Nucleus accumbens (tissue), 56 donors: Measurements from ENCODE around the gene SCNM1.

ENCODE experiments used
- DNase-seq, 56 donors: peaks; one replicate each; lab custom pipeline; 2025; lab: John Stamatoyannopoulos, UW

Gene SCNM1

GRCh38 chr1:151165738-151166504, at the start of gene SCNM1, which contains the start of gene LYSMD1:
Gene SCNM1, plus strand, starts transcription at chr1:151166144. Its CDS starts 9 bp downstream, at chr1:151166153.
Gene LYSMD1, minus strand, starts transcription at chr1:151165902. Its CDS starts 644 bp downstream, at chr1:151165258.
- DNase-seq: peak; percentile 71 to 99 (median 96)

GRCh38 chr1:151124763-151125403, 41.1 kb upstream of the SCNM1 start:
- DNase-seq: no peak

GRCh38 chr1:151128800-151129199, 37.1 kb upstream of the SCNM1 start:
- no peak for DNase-seq

GRCh38 chr1:151130987-151131586, 34.9 kb upstream of the SCNM1 start:
- DNase-seq: peak in 53 of 56 donors; percentile 8 to 94 (median 72)

GRCh38 chr1:151131701-151132334, 34.1 kb upstream of the SCNM1 start:
- peak in 4 of 56 donors; percentile 9 to 47 (median 12) for DNase-seq

- DNase-seq: no peak
Observed at GRCh38 chr1:151132335-151133017, 33.5 kb upstream of the SCNM1 start.

- no peak for DNase-seq
Observed at GRCh38 chr1:151133018-151133806, 32.7 kb upstream of the SCNM1 start.

- DNase-seq: no peak
Observed at GRCh38 chr1:151134396-151134795, 31.5 kb upstream of the SCNM1 start.

GRCh38 chr1:151134991-151135390, 31.0 kb upstream of the SCNM1 start:
- DNase-seq: no peak

GRCh38 chr1:151135433-151136385, 30.2 kb upstream of the SCNM1 start:
- DNase-seq: no peak

- DNase-seq: no peak
Observed at GRCh38 chr1:151137789-151138188, 28.2 kb upstream of the SCNM1 start.

GRCh38 chr1:151142411-151143056, 23.4 kb upstream of the SCNM1 start:
- no peak for DNase-seq

GRCh38 chr1:151143057-151143435, 22.9 kb upstream of the SCNM1 start:
- no peak for DNase-seq

- DNase-seq: no peak
Observed at GRCh38 chr1:151143986-151144385, 22.0 kb upstream of the SCNM1 start.

- no peak for DNase-seq
Observed at GRCh38 chr1:151144474-151145303, 21.3 kb upstream of the SCNM1 start.

- peak in 6 of 56 donors; percentile 19 to 50 (median 26) for DNase-seq
Observed at GRCh38 chr1:151145304-151146071, 20.5 kb upstream of the SCNM1 start.
